Measurements from ENCODE around the gene PPP1R12A.
"Not testable (repeated sequence)": the region's sequence is repeated elsewhere in the genome, so short reads cannot be mapped to it uniquely, and the experiment has no call there.

Gene PPP1R12A

GRCh38 chr12:79935021-79935623 lies at the start of gene PPP1R12A:
Gene PPP1R12A, minus strand, starts transcription at chr12:79935097. Its CDS starts 166 bp downstream, at chr12:79934931.
- peak; percentile 95 for DNase-seq (ENCODE audit: low read depth)
- peak within 1 kb of the TSS; percentile 97 for H3K4me3 ChIP-seq (ENCODE audit: control insufficient read depth, low read depth, low read length)
- no peak for TF ChIP-seq CTCF (conservative IDR thresholded peaks at IDR 0.05; ENCODE audit: control insufficient read depth, insufficient read depth, low read depth, low read length)

- TF ChIP-seq CTCF (conservative IDR thresholded peaks at IDR 0.05; ENCODE audit: control insufficient read depth, insufficient read depth, low read depth, low read length) = no peak
- no peak overlapping the region for H3K4me3 ChIP-seq (ENCODE audit: control insufficient read depth, low read depth, low read length)
- peak; percentile 69 for DNase-seq (ENCODE audit: low read depth)
Observed at GRCh38 chr12:79983986-79984620, 49.2 kb upstream of the PPP1R12A start.

- H3K4me3 ChIP-seq (ENCODE audit: control insufficient read depth, low read depth, low read length) = no peak overlapping the region
- no peak for TF ChIP-seq CTCF (conservative IDR thresholded peaks at IDR 0.05; ENCODE audit: control insufficient read depth, insufficient read depth, low read depth, low read length)
- peak; percentile 96 for DNase-seq (ENCODE audit: low read depth)
Observed at GRCh38 chr12:79983492-79983891, 48.6 kb upstream of the PPP1R12A start.

DNA sequence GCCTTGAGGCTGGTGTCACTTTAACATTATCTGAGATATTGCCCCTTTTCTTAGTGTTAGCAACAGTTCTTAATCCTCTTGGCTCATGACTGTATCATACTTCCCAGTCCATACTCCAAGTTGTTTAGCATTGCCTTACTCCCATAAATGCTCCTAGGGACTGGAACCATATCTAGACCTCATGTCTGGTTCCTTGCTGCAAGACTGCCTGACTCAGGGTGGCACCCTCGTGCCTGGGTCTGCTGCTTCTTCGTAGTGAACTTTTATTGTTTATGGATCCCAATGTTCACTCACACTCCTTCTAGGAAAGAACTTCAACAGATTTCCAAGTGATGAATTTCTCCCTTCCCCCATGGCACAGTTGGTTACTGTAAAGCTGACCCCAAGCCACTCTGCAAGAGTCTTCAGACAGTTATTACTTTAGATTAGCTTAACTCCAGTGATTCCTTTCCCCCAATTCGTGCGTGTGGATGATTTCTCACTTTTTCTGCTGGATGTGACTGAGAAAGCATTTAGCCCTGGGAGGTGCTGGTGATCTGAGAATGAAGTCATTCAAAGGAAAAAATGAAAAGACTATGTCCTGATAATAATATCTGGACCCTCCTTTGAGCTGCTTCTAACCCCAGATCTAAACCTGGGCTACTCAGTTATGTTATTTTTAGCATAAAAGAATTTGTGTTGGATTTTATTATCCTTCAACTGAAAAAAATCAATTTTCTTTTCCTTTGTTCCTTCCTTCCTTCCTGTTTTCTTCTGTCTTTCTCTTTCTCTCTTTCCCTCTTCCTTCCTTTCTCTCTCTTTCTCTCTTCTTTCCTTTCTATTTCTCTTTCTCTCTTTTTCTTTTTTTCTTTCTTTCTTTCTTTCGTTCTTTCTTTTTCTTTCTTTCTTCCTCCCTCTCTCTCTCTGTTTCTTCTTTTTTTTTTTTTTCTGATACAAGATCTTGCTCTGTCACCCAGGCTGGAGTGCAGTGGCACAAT lies 47.5 kb upstream of the PPP1R12A start:
- TF ChIP-seq CTCF (conservative IDR thresholded peaks at IDR 0.05; ENCODE audit: control insufficient read depth, insufficient read depth, low read depth, low read length) = no peak
- peak; percentile 17 for DNase-seq (ENCODE audit: low read depth)
- H3K4me3 ChIP-seq (ENCODE audit: control insufficient read depth, low read depth, low read length) = no peak overlapping the region

GRCh38 chr12:79978692-79979091 lies 43.8 kb upstream of the PPP1R12A start:
- TF ChIP-seq CTCF (conservative IDR thresholded peaks at IDR 0.05; ENCODE audit: control insufficient read depth, insufficient read depth, low read depth, low read length) = no peak
- no peak overlapping the region for H3K4me3 ChIP-seq (ENCODE audit: control insufficient read depth, low read depth, low read length)
- DNase-seq (ENCODE audit: low read depth) = no peak

- H3K4me3 ChIP-seq (ENCODE audit: control insufficient read depth, low read depth, low read length) = not testable (repeated sequence)
Observed at GRCh38 chr12:79977856-79978460, 43.1 kb upstream of the PPP1R12A start.

More at GRCh38 chr12:79977856-79978460, 43.1 kb upstream of the PPP1R12A start:
- DNase-seq (ENCODE audit: low read depth) = peak; percentile 80
